HCT116 (cell line): ENCODE data around the gene MCFD2. TPM values are rescaled to one million over a fixed set of nuclear protein-coding genes. Genes with fewer than 3 reads are reported as not detected.

Source experiments
- ATAC-seq: fragments of 200-7000 bp; cut with Tn5 transposase; 2 replicates; pipeline ENCODE4 v1.9.1; 2020; ENCODE audit warnings: mild to moderate bottlenecking, moderate library complexity
- BruUV-seq: library from RNA; stranded (reverse); fragments of 400-500 nt; replicated peaks from 2 replicates; lab custom pipeline; 2021; lab: Mats Ljungman, UMichigan
- CTCF ChIA-PET: fragments of 300-600 bp; sonication (Branson Sonifier 250); formaldehyde crosslinking; loops from one replicate; lab custom pipeline; 2021; ENCODE audit warnings: antibody characterized with exemption; lab: Charles Lee
- POLR2A ChIA-PET: fragments of 300-600, 350-600 bp; sonication (Branson Sonifier 250); formaldehyde crosslinking; loops from one replicate; lab custom pipeline; 2021; ENCODE audit warnings: antibody characterized with exemption; lab: Charles Lee
- RAD21 ChIA-PET, 2 experiments: fragments of 300-600 bp; sonication (Branson Sonifier 250); formaldehyde crosslinking; loops; one replicate each; lab custom pipeline; 2023; ENCODE audit warnings: low total read pairs in 2 of 2; ENCODE audit not compliant: uncharacterized antibody in 2 of 2, unreplicated experiment in 2 of 2, low non-redundant PET in 1 of 2; lab: Charles Lee
- DNase-seq: peaks from one replicate; pipeline ENCODE4 v3.0.0-alpha.2; 2010; ENCODE audit warnings: low read depth, low spot score
- H2AFZ ChIP-seq: fragments of 200-600 bp; shearing (Covaris generic), sonication (generic); 2 replicates; pipeline ENCODE4 v1.6.1; 2017; ENCODE audit warnings: low read depth, mixed run types, mixed read lengths, antibody characterized with exemption, low read length; ENCODE audit not compliant: poor library complexity, severe bottlenecking
- H3K27ac ChIP-seq: 2 replicates; pipeline ENCODE4 v1.5.1; 2012; ENCODE audit warnings: low read depth, low read length
- H3K27me3 ChIP-seq: fragments of 200-600 bp; sonication (generic); 2 replicates; pipeline ENCODE4 v1.6.1; 2016; ENCODE audit warnings: mixed run types, low read length, mixed read lengths; ENCODE audit not compliant: insufficient read depth
- H3K36me3 ChIP-seq, 2 experiments: fragments of 200-500 bp in 1 of 2; fragments of 200-600 bp in 1 of 2; sonication (Bioruptor generic) in 1 of 2; sonication (generic) in 1 of 2; 2 replicates each; pipeline versions ENCODE4 v1.5.1 to v1.6.1; 2014 to 2016; ENCODE audit warnings: low read length in 2 of 2, inconsistent platforms in 1 of 2, mixed read lengths in 1 of 2, mixed run types in 1 of 2; ENCODE audit not compliant: insufficient read depth in 2 of 2, control insufficient read depth in 1 of 2
- H3K4me1 ChIP-seq, 2 experiments: fragments of 200-600 bp in 1 of 2; sonication (generic) in 1 of 2; 2 replicates each; pipeline versions ENCODE4 v1.5.1 to v1.6.1; 2012 to 2017; ENCODE audit warnings: low read length in 2 of 2, inconsistent platforms in 1 of 2, mild to moderate bottlenecking in 1 of 2, mixed read lengths in 1 of 2, mixed run types in 1 of 2, moderate library complexity in 1 of 2; ENCODE audit not compliant: insufficient read depth in 2 of 2, control insufficient read depth in 1 of 2
- H3K4me2 ChIP-seq: fragments of 200-600 bp; sonication (generic); 2 replicates; pipeline ENCODE4 v1.6.1; 2017; ENCODE audit warnings: mixed run types, low read length, mixed read lengths
- H3K4me3 ChIP-seq, 2 experiments: fragments of 200-600 bp in 1 of 2; sonication (generic) in 1 of 2; replicated peaks in 1 of 2; 2 replicates each; pipeline ENCODE4 v1.5.1; 2011 to 2016; ENCODE audit warnings: low read length in 2 of 2, control low read depth in 1 of 2, low read depth in 1 of 2, mild to moderate bottlenecking in 1 of 2, mixed read lengths in 1 of 2, mixed run types in 1 of 2
- H3K79me2 ChIP-seq: fragments of 200-600 bp; sonication (generic); 2 replicates; pipeline ENCODE4 v1.6.1; 2017; ENCODE audit warnings: mild to moderate bottlenecking, mixed run types, low read length, moderate library complexity, mixed read lengths; ENCODE audit not compliant: insufficient read depth
- H3K9ac ChIP-seq: fragments of 200-600 bp; sonication (generic); 2 replicates; pipeline ENCODE4 v1.6.1; 2016; ENCODE audit warnings: low read length, mixed read lengths
- H3K9me2 ChIP-seq: fragments of 200-600 bp; sonication (generic), shearing (Covaris generic); 2 replicates; pipeline ENCODE4 v1.6.1; 2017; ENCODE audit warnings: mixed run types, mild to moderate bottlenecking, moderate library complexity; ENCODE audit not compliant: insufficient read depth
- H3K9me3 ChIP-seq, 2 experiments: fragments of 200-500 bp in 1 of 2; fragments of 200-600 bp in 1 of 2; sonication (Bioruptor generic) in 1 of 2; sonication (generic) in 1 of 2; 2 replicates each; pipeline ENCODE4 v1.6.1; 2014 to 2017; ENCODE audit warnings: low read length in 2 of 2, mixed read lengths in 2 of 2, inconsistent platforms in 1 of 2, low read depth in 1 of 2, mild to moderate bottlenecking in 1 of 2, mixed run types in 1 of 2, moderate library complexity in 1 of 2; ENCODE audit not compliant: control insufficient read depth in 1 of 2, insufficient read depth in 1 of 2
- H4K20me1 ChIP-seq: fragments of 200-600 bp; sonication (generic), shearing (Covaris generic); 2 replicates; pipeline ENCODE4 v1.6.1; 2017; ENCODE audit warnings: mixed run types, mild to moderate bottlenecking, moderate library complexity; ENCODE audit not compliant: insufficient read depth
- CEBPB ChIP-seq: IDR thresholded peaks from 2 replicates; pipeline ENCODE4 v1.6.1; 2012; ENCODE audit warnings: low read depth
- ELF1 ChIP-seq: IDR thresholded peaks from 2 replicates; pipeline ENCODE4 v1.6.1; 2012; ENCODE audit warnings: low read depth, borderline replicate concordance
- POLR2A ChIP-seq: IDR thresholded peaks from 2 replicates; pipeline ENCODE4 v1.7.0; 2011; ENCODE audit warnings: borderline replicate concordance; ENCODE audit not compliant: insufficient read depth, insufficient read length; ENCODE audit errors: extremely low read depth
- SP1 ChIP-seq: IDR thresholded peaks from 2 replicates; pipeline ENCODE4 v1.6.1; 2012; ENCODE audit warnings: low read depth
- ZBTB33 ChIP-seq: IDR thresholded peaks from 2 replicates; pipeline ENCODE4 v1.6.1; 2011; ENCODE audit warnings: mild to moderate bottlenecking, low read length, moderate library complexity; ENCODE audit not compliant: insufficient replicate concordance; ENCODE audit errors: extremely low read depth
- ZFX ChIP-seq: fragments of 450-650 bp; IDR thresholded peaks from 2 replicates; pipeline ENCODE4 v1.6.1; 2017
- intact Hi-C: fragments of 100-400 bp; cut with micrococcal nuclease; formaldehyde crosslinking; loops from 2 replicates; pipeline ENCODE4 v1.10.0; 2022
- total RNA-seq: library from RNA; stranded (reverse); gene quantifications from one replicate; pipeline ENCODE4 v1.2.1, GENCODE V29; 2021; ENCODE audit not compliant: unreplicated experiment
- TF ChIP-seq, protein P1 (sequence below): IDR thresholded peaks from 2 replicates; pipeline ENCODE4 v1.6.1; 2012

MCFD2 gene
- total RNA-seq, 1 experiment from 2014 or later: 73.9 TPM

GRCh38 chr2:46887028-46887885, 28.3 kb downstream of the MCFD2 start:
- Histone ChIP-seq H3K79me2 (no peaks in the 10 kb centered on the region), H3K27me3 (no peaks in the 10 kb centered on the region), H3K4me1 (peaks cover 5 to 23% of the 10 kb centered on the region in 2 experiments; a peak in 3 of 4 replicates), H3K9ac (no peak overlapping the region), H3K27ac (no peak overlapping the region), H2AFZ (no peak overlapping the region), H3K4me2 (no peak overlapping the region), H4K20me1 (no peaks in the 10 kb centered on the region), H3K9me2 (no peaks in the 10 kb centered on the region), H3K9me3 (no peaks in the 10 kb centered on the region), H3K4me3 (no peak overlapping the region), H3K36me3 (no peaks in the 10 kb centered on the region)
- POLR2A ChIA-PET: no interaction called here
- DNase-seq (no peak), ATAC-seq (no peak)
- RAD21 ChIA-PET: interaction anchor here in 1 of 2 experiments (1.2 kb wide), 1 partner anchor 258 kb away, joined by 3 read pairs; no protein-coding TSS in a partner anchor
- intact Hi-C loops: loop anchor here (5.0 kb wide), 2 partner anchors 230 to 825 kb away; no protein-coding TSS in a partner anchor
- BruUV-seq: no TSS peak
- TF ChIP-seq ZFX (no peak), SP1 (no peak), ZBTB33 (no peak), ELF1 (no peak), CEBPB (no peak), POLR2A (no peak)
- TF ChIP-seq, protein P1, sequence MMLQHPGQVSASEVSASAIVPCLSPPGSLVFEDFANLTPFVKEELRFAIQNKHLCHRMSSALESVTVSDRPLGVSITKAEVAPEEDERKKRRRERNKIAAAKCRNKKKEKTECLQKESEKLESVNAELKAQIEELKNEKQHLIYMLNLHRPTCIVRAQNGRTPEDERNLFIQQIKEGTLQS: no peak
- CTCF ChIA-PET: no interaction called here
